ENCODE measurements around the gene ODAM. TPM values are rescaled to one million over a fixed set of nuclear protein-coding genes. Genes with fewer than 3 reads are reported as not detected.

The ODAM gene, protein sequence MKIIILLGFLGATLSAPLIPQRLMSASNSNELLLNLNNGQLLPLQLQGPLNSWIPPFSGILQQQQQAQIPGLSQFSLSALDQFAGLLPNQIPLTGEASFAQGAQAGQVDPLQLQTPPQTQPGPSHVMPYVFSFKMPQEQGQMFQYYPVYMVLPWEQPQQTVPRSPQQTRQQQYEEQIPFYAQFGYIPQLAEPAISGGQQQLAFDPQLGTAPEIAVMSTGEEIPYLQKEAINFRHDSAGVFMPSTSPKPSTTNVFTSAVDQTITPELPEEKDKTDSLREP
- total RNA-seq (2022; extraction: Qiagen RNA extraction; ENCODE audit: low read depth): not detected in 5 replicates

DNA sequence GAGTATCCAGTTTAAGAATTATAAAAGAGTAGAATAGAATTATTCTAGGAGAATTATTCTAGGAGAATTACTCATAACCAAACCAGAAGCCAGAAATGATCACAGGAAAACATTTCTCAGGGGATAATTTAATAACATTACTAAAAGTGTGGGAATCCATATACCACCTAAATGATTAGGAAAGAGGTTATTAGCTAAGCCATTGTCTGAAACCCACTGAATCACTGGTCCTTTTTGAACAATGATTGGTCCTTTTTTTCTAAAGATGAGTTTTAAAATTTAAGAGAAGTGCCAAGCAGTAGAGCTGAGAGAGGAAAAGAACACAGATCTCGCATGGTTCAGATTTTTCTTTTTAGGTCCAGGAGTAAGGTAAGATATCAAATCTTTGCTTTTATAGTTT lies at the start of gene ODAM:
TSS of gene ODAM (plus strand) at position 301 of the 400 bp plus-strand sequence. CDS start 819 bp downstream, outside the sequence.

DNA sequence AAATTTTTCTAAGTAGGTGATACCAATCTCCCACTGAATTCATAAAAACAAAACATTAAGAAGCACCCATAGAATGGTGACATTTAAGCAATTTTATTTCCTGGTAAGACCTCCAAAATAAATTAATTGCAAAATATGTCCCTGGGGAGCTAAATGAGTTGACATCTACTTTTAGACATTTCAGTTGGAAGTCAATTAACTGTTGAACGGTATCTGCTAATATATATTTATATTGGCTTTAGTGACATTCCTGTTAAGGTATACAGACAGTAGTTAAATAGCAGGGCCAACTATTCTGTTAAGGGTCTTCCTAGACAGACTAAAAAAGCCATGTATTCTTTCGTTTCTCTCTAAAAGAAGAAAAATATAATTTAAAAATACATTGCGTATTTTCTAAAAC lies 41.6 kb upstream of the ODAM start, which contains the start of gene PRR27:
TSS of gene PRR27 (plus strand) at position 301 of the 400 bp plus-strand sequence. CDS start 139 bp downstream, outside the sequence.

DNA sequence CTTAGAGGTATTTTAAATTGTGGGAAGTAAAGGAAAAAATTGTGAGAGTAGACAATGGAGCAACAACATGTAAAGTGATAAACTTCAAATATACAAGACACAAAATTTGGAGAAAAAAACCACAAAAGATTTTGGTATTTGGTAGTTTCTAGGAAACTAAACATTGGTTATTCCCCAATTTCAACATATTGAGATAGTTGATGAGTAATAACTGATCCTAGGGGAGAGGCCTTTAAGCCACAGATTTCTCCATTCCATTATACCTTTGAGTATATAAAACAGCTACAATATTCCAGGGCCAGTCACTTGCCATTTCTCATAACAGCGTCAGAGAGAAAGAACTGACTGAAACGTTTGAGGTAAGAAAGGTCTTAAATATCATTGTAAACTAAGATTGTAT lies 30.3 kb downstream of the ODAM start, which contains the start of gene FDCSP:
TSS of gene FDCSP (plus strand) at position 301 of the 400 bp plus-strand sequence. CDS start 5,071 bp downstream, outside the sequence.

DNA sequence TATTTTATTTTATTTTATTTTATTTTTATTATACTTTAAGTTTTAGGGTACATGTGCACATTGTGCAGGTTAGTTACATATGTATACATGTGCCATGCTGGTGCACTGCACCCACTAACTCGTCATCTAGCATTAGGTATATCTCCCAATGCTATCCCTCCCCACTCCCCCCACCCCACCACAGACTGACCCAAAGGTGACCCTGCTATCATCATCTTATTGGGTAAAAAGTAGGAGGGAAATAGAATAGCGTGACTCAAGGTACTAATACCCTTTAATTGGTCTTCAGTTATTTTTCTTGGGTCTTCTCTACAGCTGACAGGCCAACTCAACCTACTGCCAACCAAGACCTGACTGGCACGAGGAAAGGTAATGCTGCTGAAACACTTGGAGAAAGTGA lies 46.8 kb downstream of the ODAM start, which contains the start of gene CSN3:
TSS of gene CSN3 (plus strand) at position 301 of the 400 bp plus-strand sequence. CDS start 2,223 bp downstream, outside the sequence.

Other genes starting within 250 kb of the ODAM start
- not detected in 5 replicates for gene CSN2, start 230.0 kb upstream of the ODAM start, total RNA-seq (2022; extraction: Qiagen RNA extraction; ENCODE audit: low read depth)
- not detected in 5 replicates for gene STATH, start 199.8 kb upstream of the ODAM start, total RNA-seq (2022; extraction: Qiagen RNA extraction; ENCODE audit: low read depth)
- not detected in 5 replicates for gene HTN3, start 167.3 kb upstream of the ODAM start, total RNA-seq (2022; extraction: Qiagen RNA extraction; ENCODE audit: low read depth)
- gene HTN1, start 145.3 kb upstream of the ODAM start, total RNA-seq (2022; extraction: Qiagen RNA extraction; ENCODE audit: low read depth): not detected in 5 replicates
- gene PRR27, start 41.5 kb upstream of the ODAM start, total RNA-seq (2022; extraction: Qiagen RNA extraction; ENCODE audit: low read depth): not detected in 5 replicates
- gene FDCSP, start 30.4 kb downstream of the ODAM start, total RNA-seq (2022; extraction: Qiagen RNA extraction; ENCODE audit: low read depth): not detected in 5 replicates
- not detected in 5 replicates for gene CSN3, start 46.9 kb downstream of the ODAM start, total RNA-seq (2022; extraction: Qiagen RNA extraction; ENCODE audit: low read depth)
- gene CABS1, start 139.3 kb downstream of the ODAM start, total RNA-seq (2022; extraction: Qiagen RNA extraction; ENCODE audit: low read depth): not detected in 5 replicates
- not detected in 5 replicates for gene SMR3A, start 165.0 kb downstream of the ODAM start, total RNA-seq (2022; extraction: Qiagen RNA extraction; ENCODE audit: low read depth)
- gene SMR3B, start 187.4 kb downstream of the ODAM start, total RNA-seq (2022; extraction: Qiagen RNA extraction; ENCODE audit: low read depth): not detected in 5 replicates
- gene OPRPN, start 202.2 kb downstream of the ODAM start, total RNA-seq (2022; extraction: Qiagen RNA extraction; ENCODE audit: low read depth): not detected in 5 replicates